Neural cell (in vitro differentiated cells): Measurements from ENCODE around the gene RORC.

Source experiments
- POLR2AphosphoS5 ChIP-seq: IDR thresholded peaks from 2 replicates; pipeline ENCODE4 v1.6.1; 2012
- RAD21 ChIP-seq: fragments of 450-650 bp; conservative IDR thresholded peaks from 2 replicates; pipeline ENCODE4 v1.6.1; 2014; ENCODE audit warnings: antibody characterized with exemption, mild to moderate bottlenecking, moderate library complexity
- SMC3 ChIP-seq: fragments of 450-650 bp; conservative IDR thresholded peaks from 2 replicates; pipeline ENCODE4 v1.6.1; 2014; ENCODE audit warnings: antibody characterized with exemption, mild to moderate bottlenecking, moderate library complexity; ENCODE audit not compliant: poor library complexity
- TAF1 ChIP-seq: IDR thresholded peaks from 2 replicates; pipeline ENCODE4 v1.6.1; 2012; ENCODE audit warnings: low read depth
- TF ChIP-seq, protein P1 (sequence below): fragments of 450-650 bp; IDR thresholded peaks from 2 replicates; pipeline ENCODE4 v1.5.1; 2014; ENCODE audit warnings: antibody characterized with exemption, mild to moderate bottlenecking, moderate library complexity; ENCODE audit not compliant: poor library complexity, severe bottlenecking

DNA sequence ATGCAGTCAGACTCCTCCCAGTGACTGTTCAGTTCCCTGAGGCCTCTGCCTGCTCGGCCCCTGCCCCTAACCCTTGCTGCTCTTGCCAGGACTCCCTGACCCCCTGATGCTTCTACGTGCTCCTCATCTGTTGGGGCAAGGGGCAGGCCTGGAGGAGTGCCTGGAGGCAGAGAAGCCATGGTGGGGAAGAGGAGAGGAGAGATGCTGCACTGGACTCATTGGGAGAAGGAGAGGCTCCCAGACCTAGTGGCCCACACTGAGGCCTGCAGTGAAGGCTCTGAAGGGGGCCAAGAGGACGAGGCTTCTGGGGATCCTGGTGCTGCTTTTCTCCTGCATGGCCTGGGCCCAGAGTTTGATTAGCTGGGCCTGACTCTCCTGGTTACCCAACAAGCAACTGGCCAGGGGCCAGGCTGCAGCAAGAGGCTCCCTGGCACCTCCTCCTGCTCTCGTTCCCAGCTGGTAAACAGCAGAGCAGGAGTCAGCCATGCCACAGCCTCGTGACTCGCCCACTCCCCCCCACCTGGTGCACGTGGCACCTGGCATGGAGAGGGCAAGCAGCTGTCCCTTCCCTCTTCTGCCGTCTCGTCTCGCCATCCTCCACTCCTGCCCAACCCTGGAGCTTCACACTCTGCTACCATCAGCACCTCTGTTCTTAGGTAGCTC, 847 bp upstream of the RORC start:
- TF ChIP-seq, protein P1, sequence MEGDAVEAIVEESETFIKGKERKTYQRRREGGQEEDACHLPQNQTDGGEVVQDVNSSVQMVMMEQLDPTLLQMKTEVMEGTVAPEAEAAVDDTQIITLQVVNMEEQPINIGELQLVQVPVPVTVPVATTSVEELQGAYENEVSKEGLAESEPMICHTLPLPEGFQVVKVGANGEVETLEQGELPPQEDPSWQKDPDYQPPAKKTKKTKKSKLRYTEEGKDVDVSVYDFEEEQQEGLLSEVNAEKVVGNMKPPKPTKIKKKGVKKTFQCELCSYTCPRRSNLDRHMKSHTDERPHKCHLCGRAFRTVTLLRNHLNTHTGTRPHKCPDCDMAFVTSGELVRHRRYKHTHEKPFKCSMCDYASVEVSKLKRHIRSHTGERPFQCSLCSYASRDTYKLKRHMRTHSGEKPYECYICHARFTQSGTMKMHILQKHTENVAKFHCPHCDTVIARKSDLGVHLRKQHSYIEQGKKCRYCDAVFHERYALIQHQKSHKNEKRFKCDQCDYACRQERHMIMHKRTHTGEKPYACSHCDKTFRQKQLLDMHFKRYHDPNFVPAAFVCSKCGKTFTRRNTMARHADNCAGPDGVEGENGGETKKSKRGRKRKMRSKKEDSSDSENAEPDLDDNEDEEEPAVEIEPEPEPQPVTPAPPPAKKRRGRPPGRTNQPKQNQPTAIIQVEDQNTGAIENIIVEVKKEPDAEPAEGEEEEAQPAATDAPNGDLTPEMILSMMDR = no peak
- no peak for TF ChIP-seq SMC3
- TF ChIP-seq TAF1 = no peak
- no peak for TF ChIP-seq POLR2AphosphoS5
- no peak for TF ChIP-seq RAD21
